GM13977 (cell line): Measurements from ENCODE around the gene FHAD1.
"Not testable (repeated sequence)": the region's sequence is repeated elsewhere in the genome, so short reads cannot be mapped to it uniquely, and the experiment has no call there.

Experiments
- DNase-seq: peaks from one replicate; pipeline ENCODE4 v3.0.0; 2012; ENCODE audit warnings: low spot score
- CTCF ChIP-seq: IDR thresholded peaks from 2 replicates; pipeline ENCODE4 v1.5.1; 2012; ENCODE audit warnings: mild to moderate bottlenecking, control low read depth; ENCODE audit not compliant: insufficient read depth; ENCODE audit errors: extremely low read depth, missing control alignments
- in situ Hi-C: fragments of 300-500 bp; cut with MboI; formaldehyde crosslinking; loops from one replicate; pipeline ENCODE4 v1.12.0; 2022; ENCODE audit warnings: low sequenced_read_pairs, low pct_unique_long_range_greater_than_20kb, mixed read lengths, inconsistent platforms; ENCODE audit not compliant: unreplicated experiment

FHAD1 gene

DNA sequence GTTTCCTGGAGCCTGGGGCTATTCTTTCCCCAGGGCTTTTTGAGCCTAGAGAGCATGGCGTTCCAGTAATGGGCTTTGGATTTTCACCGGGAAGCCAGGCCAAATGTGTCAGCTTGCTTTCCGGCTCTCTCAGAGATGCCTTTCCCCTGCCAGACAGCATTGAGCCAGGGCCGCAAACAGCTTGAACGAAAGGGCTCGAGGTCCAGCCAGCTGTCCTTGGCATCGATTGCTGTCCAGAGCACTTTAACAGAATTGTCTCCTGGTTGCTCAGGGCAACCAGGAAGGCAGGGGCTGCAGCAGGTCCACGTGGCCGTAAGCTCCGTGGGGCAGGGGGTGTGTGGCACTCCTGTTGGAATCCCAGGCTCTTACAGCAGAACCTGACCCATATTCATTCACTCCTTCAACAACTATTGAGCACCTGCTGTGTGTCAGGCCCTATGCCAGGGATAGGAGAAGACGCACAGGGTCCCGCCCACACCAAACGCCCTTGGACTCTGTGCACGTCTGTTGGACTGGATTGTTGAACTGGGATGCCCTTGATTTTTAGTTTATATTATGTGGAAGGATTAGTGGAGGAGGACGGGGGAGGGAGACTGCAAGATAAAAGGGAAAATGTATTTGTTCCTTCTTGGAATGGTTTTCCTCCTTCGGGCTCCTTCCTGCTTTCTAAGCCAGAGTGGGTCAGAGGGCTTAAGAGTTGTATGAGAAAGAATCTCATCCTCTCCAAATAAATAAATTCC lies 123.9 kb downstream of the FHAD1 start:
- TF ChIP-seq CTCF = no peak
- no peak for DNase-seq
- in situ Hi-C loops = no loop called here

DNA sequence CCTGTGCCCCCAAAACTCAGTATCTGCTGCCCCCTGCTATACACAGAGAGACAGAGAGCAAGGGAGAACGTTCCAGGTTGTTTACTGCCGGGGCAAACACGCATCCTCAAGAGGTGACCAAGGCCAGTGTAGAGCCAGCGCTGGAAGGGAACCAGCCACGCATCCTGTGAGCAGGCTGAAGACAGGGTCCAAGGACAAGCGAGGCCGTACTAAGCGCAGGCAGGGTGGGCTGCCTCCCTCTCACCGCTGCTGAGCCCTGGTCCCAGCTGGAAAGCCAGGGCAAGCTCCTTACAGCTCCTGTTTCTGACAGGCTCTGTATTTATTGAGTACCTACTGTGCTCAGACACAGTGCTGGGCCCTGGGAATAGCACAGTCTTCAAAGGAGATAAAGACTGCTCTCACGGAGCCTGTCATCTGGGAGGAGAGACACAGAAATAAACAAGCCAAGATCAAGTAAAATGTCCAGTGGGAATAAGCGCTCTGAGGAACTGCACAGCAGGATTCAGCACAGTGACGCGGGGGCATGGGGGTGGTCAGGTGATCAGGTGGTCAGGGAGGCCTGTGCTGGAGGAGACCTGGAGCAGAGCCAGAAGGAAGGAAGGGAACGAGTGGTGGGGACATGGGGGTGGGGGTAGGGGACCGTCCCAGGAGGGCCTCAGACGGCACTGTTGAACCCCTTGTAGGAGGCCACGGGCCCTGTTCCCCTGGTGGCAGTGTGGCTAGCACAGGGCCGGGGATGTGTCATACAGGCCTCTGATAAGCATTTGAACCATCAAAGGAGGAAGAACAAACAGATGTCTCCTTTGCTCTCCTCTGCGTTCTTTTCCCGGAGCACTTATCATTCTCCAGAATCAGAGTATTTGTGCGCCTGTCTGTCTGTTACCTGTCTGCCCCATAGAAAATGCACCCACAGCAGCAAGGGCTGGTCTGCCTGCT lies 124.9 kb downstream of the FHAD1 start:
- in situ Hi-C loops = no loop called here
- DNase-seq = no peak
- TF ChIP-seq CTCF = no peak

DNA sequence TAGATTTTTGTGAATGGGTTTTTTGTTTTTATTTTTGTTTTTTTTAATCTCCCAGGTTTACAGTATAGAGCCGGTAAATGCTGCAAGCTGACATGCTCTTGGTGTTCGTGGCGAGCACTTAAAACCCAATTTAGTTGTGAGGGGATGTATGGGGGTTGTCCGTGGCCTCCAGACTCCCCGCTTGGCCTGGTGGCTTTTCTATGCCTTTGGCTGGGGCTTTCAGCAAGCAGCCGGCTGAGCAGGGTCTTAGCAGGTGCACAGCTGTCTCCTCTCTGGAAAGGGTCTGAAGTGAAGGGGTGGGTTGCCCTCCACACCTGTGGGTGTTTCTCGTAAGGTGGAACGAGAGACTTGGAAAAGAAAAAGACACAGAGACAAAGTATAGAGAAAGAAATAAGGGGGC lies 131.7 kb downstream of the FHAD1 start:
- TF ChIP-seq CTCF = no peak
- no peak for DNase-seq
- in situ Hi-C loops = no loop called here

- DNase-seq, in situ Hi-C loops: not testable (repeated sequence)
Measured at GRCh38 chr1:15379151-15379550, 132.1 kb downstream of the FHAD1 start.

- DNase-seq = no peak
- in situ Hi-C loops = no loop called here
- TF ChIP-seq CTCF = no peak
Measured at GRCh38 chr1:15380601-15381508, 133.8 kb downstream of the FHAD1 start.

DNA sequence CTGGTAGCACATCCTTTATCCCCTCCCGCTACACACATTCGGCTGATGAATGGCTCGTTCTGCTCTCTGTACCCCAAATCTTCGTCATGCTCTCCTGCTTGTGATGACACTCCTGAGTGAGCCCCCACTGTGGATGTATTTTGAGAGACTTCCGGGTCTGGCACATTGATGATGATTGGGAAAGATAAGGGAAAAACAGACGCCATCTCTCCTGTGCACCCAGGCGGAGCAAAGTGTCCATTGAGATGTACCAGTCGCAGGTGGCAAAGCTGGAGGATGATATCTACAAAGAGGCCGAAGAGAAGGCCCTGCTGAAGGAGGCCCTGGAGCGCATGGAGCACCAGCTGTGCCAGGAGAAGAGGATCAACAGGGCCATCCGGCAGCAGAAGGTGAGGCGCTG lies 134.8 kb downstream of the FHAD1 start:
- in situ Hi-C loops = no loop called here
- no peak for TF ChIP-seq CTCF
- no peak for DNase-seq
